DND-41 (cell line): ENCODE measurements around the gene GAS2.
A peak's percentile ranks its signal among the peaks of the same experiment; 100 is the strongest.

Experiments
- ATAC-seq: fragments of 200-7000 bp; cut with Tn5 transposase; 3 replicates; pipeline ENCODE4 v1.9.1; 2021; ENCODE audit warnings: low read depth; ENCODE audit not compliant: insufficient read depth
- DNase-seq: peaks from one replicate; pipeline ENCODE4 v3.0.0-alpha.2; 2020
- H2AFZ ChIP-seq: 2 replicates; pipeline ENCODE4 v1.6.0; 2012; ENCODE audit warnings: low read depth, low read length
- H3K27ac ChIP-seq: 2 replicates; pipeline ENCODE4 v1.5.1; 2012; ENCODE audit warnings: low read length, inconsistent platforms
- H3K27me3 ChIP-seq: fragments of 200-600 bp; sonication (generic); 2 replicates; pipeline ENCODE4 v1.6.0; 2012; ENCODE audit warnings: low read length, mild to moderate bottlenecking, inconsistent platforms; ENCODE audit not compliant: insufficient read depth, poor library complexity
- H3K36me3 ChIP-seq: 2 replicates; pipeline ENCODE4 v1.5.1; 2012; ENCODE audit warnings: low read length, inconsistent platforms; ENCODE audit not compliant: insufficient read depth
- H3K4me1 ChIP-seq: 2 replicates; pipeline ENCODE4 v1.5.1; 2012; ENCODE audit warnings: mild to moderate bottlenecking, low read length; ENCODE audit not compliant: insufficient read depth
- H3K4me2 ChIP-seq: 2 replicates; pipeline ENCODE4 v1.6.0; 2012; ENCODE audit warnings: mild to moderate bottlenecking, moderate library complexity, low read length, inconsistent platforms; ENCODE audit not compliant: insufficient read depth
- H3K4me3 ChIP-seq, 2 experiments: fragments of 200-600 bp in 1 of 2; shearing (Covaris generic) in 1 of 2; 2 replicates each; pipeline ENCODE4 v1.5.1; 2012 to 2016; ENCODE audit warnings: inconsistent platforms in 2 of 2, low read length in 2 of 2, mild to moderate bottlenecking in 2 of 2, low read depth in 1 of 2, moderate library complexity in 1 of 2
- H3K79me2 ChIP-seq: 2 replicates; pipeline ENCODE4 v1.6.0; 2012; ENCODE audit warnings: low read length, inconsistent platforms; ENCODE audit not compliant: insufficient read depth
- H3K9ac ChIP-seq: 2 replicates; pipeline ENCODE4 v1.6.0; 2012; ENCODE audit warnings: low read depth, mild to moderate bottlenecking, inconsistent platforms, low read length, moderate library complexity
- H3K9me3 ChIP-seq: 2 replicates; pipeline ENCODE4 v1.5.1; 2012; ENCODE audit warnings: low read length, moderate library complexity, mild to moderate bottlenecking, inconsistent platforms; ENCODE audit not compliant: insufficient read depth, severe bottlenecking
- H4K20me1 ChIP-seq: 2 replicates; pipeline ENCODE4 v1.6.0; 2012; ENCODE audit warnings: low read length; ENCODE audit not compliant: insufficient read depth
- CTCF ChIP-seq: IDR thresholded peaks from 2 replicates; pipeline ENCODE4 v1.5.1; 2012; ENCODE audit warnings: borderline replicate concordance, low read length, moderate library complexity, mild to moderate bottlenecking; ENCODE audit not compliant: poor library complexity, severe bottlenecking; ENCODE audit errors: extremely low read depth
- EZH2 ChIP-seq: IDR thresholded peaks from 3 replicates; pipeline ENCODE4 v1.6.1; 2012; ENCODE audit warnings: borderline replicate concordance, low read depth, mild to moderate bottlenecking, moderate library complexity, low read length, inconsistent platforms; ENCODE audit not compliant: severe bottlenecking

Gene GAS2

GRCh38 chr11:22822203-22822602 is 155.8 kb downstream of the GAS2 start:
- H3K79me2 ChIP-seq, result peaks cover 3% of the 10 kb centered on the region; the same call in 1 of the 2 replicates
- DNase-seq, result no peak
- H3K4me2 ChIP-seq, result no peak overlapping the region
- H3K27ac ChIP-seq, result no peak overlapping the region
- no peaks in the 10 kb centered on the region for H4K20me1 ChIP-seq
- H3K9me3 ChIP-seq, result no peaks in the 10 kb centered on the region
- H2AFZ ChIP-seq, result no peak overlapping the region
- H3K4me1 ChIP-seq, result peaks cover 1% of the 10 kb centered on the region; the same call in 1 of the 2 replicates
- H3K27me3 ChIP-seq, result no peaks in the 10 kb centered on the region
- no peak for ATAC-seq
- no peak overlapping the region for H3K9ac ChIP-seq
- TF ChIP-seq EZH2 (no peak), CTCF (no peak)
- peaks cover 58% of the 10 kb centered on the region for H3K36me3 ChIP-seq
- H3K4me3 ChIP-seq, result no peak overlapping the region

GRCh38 chr11:22828373-22828772 is 162.0 kb downstream of the GAS2 start:
- Histone ChIP-seq H3K36me3 (peaks cover 32% of the 10 kb centered on the region), H3K27ac (peak overlapping the region; percentile 54; the same call in 1 of the 2 replicates), H2AFZ (peak overlapping the region; percentile 94), H3K4me3 (peak overlapping the region; percentile 67 to 81), H3K4me1 (peaks cover 23% of the 10 kb centered on the region), H3K9me3 (no peaks in the 10 kb centered on the region), H3K9ac (peak overlapping the region; percentile 68), H4K20me1 (no peaks in the 10 kb centered on the region), H3K27me3 (no peaks in the 10 kb centered on the region), H3K4me2 (peak overlapping the region; percentile 77), H3K79me2 (peaks cover 12% of the 10 kb centered on the region)
- ATAC-seq (no peak), DNase-seq (peak; percentile 7)
- no peak for TF ChIP-seq CTCF

- Histone ChIP-seq H3K27me3 (no peaks in the 10 kb centered on the region), H3K9me3 (no peaks in the 10 kb centered on the region), H3K4me1 (peaks cover 23% of the 10 kb centered on the region), H3K9ac (peak within 1 kb of the TSS; percentile 68), H2AFZ (peak within 1 kb of the TSS; percentile 94), H3K36me3 (peaks cover 23% of the 10 kb centered on the region), H3K79me2 (peaks cover 12% of the 10 kb centered on the region), H3K4me3 (peak within 1 kb of the TSS; percentile 67 to 81), H3K4me2 (peak within 1 kb of the TSS; percentile 77), H4K20me1 (no peaks in the 10 kb centered on the region), H3K27ac (peak within 1 kb of the TSS; percentile 68)
- peak; percentile 96 for DNase-seq
- TF ChIP-seq EZH2 (no peak), CTCF (peak; percentile 85)
- peak; percentile 86 for ATAC-seq
These were observed 163.0 kb downstream of the GAS2 start, which contains the start of gene SVIP for GRCh38 chr11:22829231-22830081. TSS of gene SVIP (minus strand) at chr11:22829801. CDS start at chr11:22829748, 53 bp downstream.
